ENCODE measurements around the gene PTK7. TPM values are rescaled to one million over a fixed set of nuclear protein-coding genes. Genes with fewer than 3 reads are reported as not detected.
A peak's percentile ranks its signal among the peaks of the same experiment; 100 is the strongest.

PTK7 gene
- total RNA-seq, 1 donor, result 190 TPM

- H3K79me2 ChIP-seq (ENCODE audit: insufficient read depth, low read length), result no peaks in the 10 kb centered on the region
- no peak overlapping the region for H3K27ac ChIP-seq (ENCODE audit: low read depth, low read length)
- no peak for TF ChIP-seq CTCF (IDR thresholded peaks at IDR 0.05; ENCODE audit: extremely low read depth, low read depth, low read length)
- H4K20me1 ChIP-seq (ENCODE audit: insufficient read depth, low read length), result no peaks in the 10 kb centered on the region
- peaks cover 31% of the 10 kb centered on the region for H3K36me3 ChIP-seq (ENCODE audit: insufficient read depth, low read length)
- H2AFZ ChIP-seq (ENCODE audit: low read length), result no peak overlapping the region
- H3K27me3 ChIP-seq (ENCODE audit: insufficient read depth, low read length), result no peaks in the 10 kb centered on the region
- H3K4me1 ChIP-seq (ENCODE audit: insufficient read depth, low read length), result peaks cover 9% of the 10 kb centered on the region
- no peak overlapping the region for H3K4me2 ChIP-seq (ENCODE audit: insufficient read depth, low read length)
- no peak for DNase-seq (ENCODE audit: insufficient read length, low spot score, missing footprints)
- no peak overlapping the region for H3K4me3 ChIP-seq (ENCODE audit: insufficient read depth, low read length)
- no peaks in the 10 kb centered on the region for H3K9me3 ChIP-seq (ENCODE audit: low read depth, low read length)
These were observed 74.1 kb downstream of the PTK7 start for GRCh38 chr6:43150051-43150751.

- Histone ChIP-seq H3K27ac (ENCODE audit: low read depth, low read length) (no peak overlapping the region), H3K79me2 (ENCODE audit: insufficient read depth, low read length) (no peaks in the 10 kb centered on the region), H3K36me3 (ENCODE audit: insufficient read depth, low read length) (peaks cover 20% of the 10 kb centered on the region), H3K27me3 (ENCODE audit: insufficient read depth, low read length) (no peaks in the 10 kb centered on the region), H2AFZ (ENCODE audit: low read length) (no peak overlapping the region), H4K20me1 (ENCODE audit: insufficient read depth, low read length) (no peaks in the 10 kb centered on the region), H3K4me2 (ENCODE audit: insufficient read depth, low read length) (no peak overlapping the region), H3K9me3 (ENCODE audit: low read depth, low read length) (no peaks in the 10 kb centered on the region), H3K4me1 (ENCODE audit: insufficient read depth, low read length) (no peaks in the 10 kb centered on the region), H3K4me3 (ENCODE audit: insufficient read depth, low read length) (no peak overlapping the region)
- no peak for TF ChIP-seq CTCF (IDR thresholded peaks at IDR 0.05; ENCODE audit: extremely low read depth, low read depth, low read length)
- peak; percentile 35 for DNase-seq (ENCODE audit: insufficient read length, low spot score, missing footprints)
These were observed 83.5 kb downstream of the PTK7 start for GRCh38 chr6:43159599-43159998.

- H3K79me2 ChIP-seq (ENCODE audit: insufficient read depth, low read length), result no peaks in the 10 kb centered on the region
- H3K36me3 ChIP-seq (ENCODE audit: insufficient read depth, low read length), result peaks cover 20% of the 10 kb centered on the region
- no peaks in the 10 kb centered on the region for H3K4me1 ChIP-seq (ENCODE audit: insufficient read depth, low read length)
- no peak overlapping the region for H3K4me3 ChIP-seq (ENCODE audit: insufficient read depth, low read length)
- no peaks in the 10 kb centered on the region for H4K20me1 ChIP-seq (ENCODE audit: insufficient read depth, low read length)
- H3K9me3 ChIP-seq (ENCODE audit: low read depth, low read length), result no peaks in the 10 kb centered on the region
- no peaks in the 10 kb centered on the region for H3K27me3 ChIP-seq (ENCODE audit: insufficient read depth, low read length)
- no peak overlapping the region for H3K27ac ChIP-seq (ENCODE audit: low read depth, low read length)
- H3K4me2 ChIP-seq (ENCODE audit: insufficient read depth, low read length), result no peak overlapping the region
- no peak for TF ChIP-seq CTCF (IDR thresholded peaks at IDR 0.05; ENCODE audit: extremely low read depth, low read depth, low read length)
- DNase-seq (ENCODE audit: insufficient read length, low spot score, missing footprints), result no peak
- H2AFZ ChIP-seq (ENCODE audit: low read length), result no peak overlapping the region
These were observed 87.8 kb downstream of the PTK7 start for GRCh38 chr6:43163899-43164298.

- Histone ChIP-seq H3K4me3 (ENCODE audit: insufficient read depth, low read length) (peak overlapping the region; percentile 86), H3K79me2 (ENCODE audit: insufficient read depth, low read length) (peaks cover 33% of the 10 kb centered on the region), H3K36me3 (ENCODE audit: insufficient read depth, low read length) (peaks cover 7% of the 10 kb centered on the region), H3K4me2 (ENCODE audit: insufficient read depth, low read length) (peak overlapping the region; percentile 98), H2AFZ (ENCODE audit: low read length) (peak overlapping the region; percentile 98), H3K4me1 (ENCODE audit: insufficient read depth, low read length) (peaks cover 30% of the 10 kb centered on the region), H3K9me3 (ENCODE audit: low read depth, low read length) (no peaks in the 10 kb centered on the region), H3K27ac (ENCODE audit: low read depth, low read length) (peak overlapping the region; percentile 83), H3K27me3 (ENCODE audit: insufficient read depth, low read length) (no peaks in the 10 kb centered on the region), H4K20me1 (ENCODE audit: insufficient read depth, low read length) (peaks cover 18% of the 10 kb centered on the region)
- no peak for TF ChIP-seq CTCF (IDR thresholded peaks at IDR 0.05; ENCODE audit: extremely low read depth, low read depth, low read length)
- peak; percentile 95 for DNase-seq (ENCODE audit: insufficient read length, low spot score, missing footprints)
These were observed 94.4 kb downstream of the PTK7 start for GRCh38 chr6:43170417-43170930.

All from osteoblast (primary cell).